Inflammatory macrophage (primary cell): ENCODE results near the gene SPON1.

Experiments
- DNase-seq, 2 donors: peaks; one replicate each; pipeline ENCODE4 v3.0.0-alpha.2; 2020 to 2022

SPON1 gene

GRCh38 chr11:13944911-13945425, 17.6 kb upstream of the SPON1 start:
- DNase-seq, result no peak

GRCh38 chr11:13947379-13947778, 15.1 kb upstream of the SPON1 start:
- no peak for DNase-seq

GRCh38 chr11:13949876-13950275, 12.6 kb upstream of the SPON1 start:
- peak; percentile 15 to 46 for DNase-seq

GRCh38 chr11:13952221-13952620, 10.3 kb upstream of the SPON1 start:
- peak; percentile 49 to 72 for DNase-seq

- DNase-seq, result no peak
Observed at GRCh38 chr11:13952668-13953067, 9.9 kb upstream of the SPON1 start.

- no peak for DNase-seq
Observed at GRCh38 chr11:13954591-13954990, 7.9 kb upstream of the SPON1 start.

GRCh38 chr11:13955971-13956421, 6.5 kb upstream of the SPON1 start:
- DNase-seq, result peak; percentile 68 to 81

GRCh38 chr11:13956988-13957387, 5.5 kb upstream of the SPON1 start:
- DNase-seq, result no peak

- DNase-seq, result no peak
Observed at GRCh38 chr11:13958641-13959400, 3.7 kb upstream of the SPON1 start.

GRCh38 chr11:13962198-13962561, 343 bp upstream of the SPON1 start:
- no peak for DNase-seq

GRCh38 chr11:13963169-13963948, 836 bp downstream of the SPON1 start:
- peak in 1 of 2 donors; percentile 40 for DNase-seq

GRCh38 chr11:13963949-13964770, 1.6 kb downstream of the SPON1 start:
- no peak for DNase-seq

- DNase-seq, result no peak
Observed at GRCh38 chr11:13964771-13965074, 2.2 kb downstream of the SPON1 start.

GRCh38 chr11:13965337-13965736, 2.8 kb downstream of the SPON1 start:
- DNase-seq, result no peak

GRCh38 chr11:13966013-13966412, 3.5 kb downstream of the SPON1 start:
- DNase-seq, result no peak

- DNase-seq, result no peak
Observed at GRCh38 chr11:13966486-13966885, 4.0 kb downstream of the SPON1 start.

- no peak for DNase-seq
Observed at GRCh38 chr11:13970986-13971385, 8.5 kb downstream of the SPON1 start.

GRCh38 chr11:13972043-13972910, 9.8 kb downstream of the SPON1 start:
- DNase-seq, result no peak

GRCh38 chr11:13972944-13973343, 10.4 kb downstream of the SPON1 start:
- DNase-seq, result no peak

GRCh38 chr11:13974631-13975030, 12.1 kb downstream of the SPON1 start:
- no peak for DNase-seq

GRCh38 chr11:13983081-13983751, 20.7 kb downstream of the SPON1 start:
- no peak for DNase-seq
